GM19397 (cell line): ENCODE measurements around the gene LCP2.

ENCODE experiments used
- ATAC-seq: cut with Tn5 transposase; IDR thresholded peaks from one replicate; pipeline ENCODE4 v1.9.1; 2021; ENCODE audit warnings: mild to moderate bottlenecking, moderate library complexity; ENCODE audit not compliant: unreplicated experiment

Gene LCP2

GRCh38 chr5:170276140-170276539, 21.4 kb downstream of the LCP2 start:
- no peak for ATAC-seq

- ATAC-seq: no peak
Observed at GRCh38 chr5:170275376-170275994, 22.1 kb downstream of the LCP2 start.

- ATAC-seq: no peak
Observed at GRCh38 chr5:170273968-170274710, 23.4 kb downstream of the LCP2 start.

- ATAC-seq: no peak
Observed at GRCh38 chr5:170270293-170271069, 27.1 kb downstream of the LCP2 start.

- ATAC-seq: no peak
Observed at GRCh38 chr5:170269579-170269978, 28.0 kb downstream of the LCP2 start.

- ATAC-seq: no peak
Observed at GRCh38 chr5:170268884-170269283, 28.7 kb downstream of the LCP2 start.

- no peak for ATAC-seq
Observed at GRCh38 chr5:170268153-170268689, 29.4 kb downstream of the LCP2 start.

- peak; percentile 86 for ATAC-seq
Observed at GRCh38 chr5:170267431-170268152, 30.0 kb downstream of the LCP2 start.

GRCh38 chr5:170266570-170267381, 30.8 kb downstream of the LCP2 start:
- ATAC-seq: no peak

- no peak for ATAC-seq
Observed at GRCh38 chr5:170265522-170265921, 32.1 kb downstream of the LCP2 start.

GRCh38 chr5:170263906-170264305, 33.7 kb downstream of the LCP2 start:
- ATAC-seq: no peak

GRCh38 chr5:170262061-170263045, 35.2 kb downstream of the LCP2 start:
- ATAC-seq: no peak

- no peak for ATAC-seq
Observed at GRCh38 chr5:170261528-170262043, 36.0 kb downstream of the LCP2 start.

- ATAC-seq: no peak
Observed at GRCh38 chr5:170257370-170257769, 40.2 kb downstream of the LCP2 start.

- no peak for ATAC-seq
Observed at GRCh38 chr5:170256571-170256970, 41.0 kb downstream of the LCP2 start.

GRCh38 chr5:170254056-170254455, 43.5 kb downstream of the LCP2 start:
- ATAC-seq: peak; percentile 97

- no peak for ATAC-seq
Observed at GRCh38 chr5:170252720-170253350, 44.7 kb downstream of the LCP2 start.

- ATAC-seq: no peak
Observed at GRCh38 chr5:170252109-170252508, 45.5 kb downstream of the LCP2 start.
